Tongue (tissue), 2 donors: ENCODE results near the gene EPS8L3. TPM values are rescaled to one million over a fixed set of nuclear protein-coding genes. Genes with fewer than 3 reads are reported as not detected.
"Not testable (repeated sequence)": the region's sequence is repeated elsewhere in the genome, so short reads cannot be mapped to it uniquely, and the experiment has no call there.

Experiments used
- DNase-seq: peaks from one replicate; pipeline ENCODE4 v3.0.0-alpha.2; 2015
- total RNA-seq: library from RNA; depleted of rRNA; stranded (reverse); fragments of >200 nt; gene quantifications from one replicate; pipeline ENCODE4 v1.2.3, GENCODE V29; 2014

EPS8L3 gene
- total RNA-seq, 1 donor from 2014 or later = not detected

- DNase-seq = not testable (repeated sequence)
These were observed 54.8 kb downstream of the EPS8L3 start for GRCh38 chr1:109708949-109709348.

GRCh38 chr1:109705411-109705810 is 58.3 kb downstream of the EPS8L3 start:
- DNase-seq = no peak

GRCh38 chr1:109704173-109704572 is 59.5 kb downstream of the EPS8L3 start:
- no peak for DNase-seq

- not testable (repeated sequence) for DNase-seq
These were observed 60.8 kb downstream of the EPS8L3 start for GRCh38 chr1:109702940-109703339.

Other genes starting within 250 kb of the EPS8L3 start
- gene GPR61, start 224.1 kb downstream of the EPS8L3 start, total RNA-seq = 0.62 TPM
- gene GNAI3, start 215.3 kb downstream of the EPS8L3 start, total RNA-seq = 10.1 TPM
- gene GNAT2, start 144.3 kb downstream of the EPS8L3 start, total RNA-seq = 0.21 TPM
- gene AMPD2, start 144.1 kb downstream of the EPS8L3 start, total RNA-seq = 39.3 TPM
- gene GSTM4, start 107.8 kb downstream of the EPS8L3 start, total RNA-seq = 11.4 TPM
- gene GSTM2, start 95.9 kb downstream of the EPS8L3 start, total RNA-seq = 62.2 TPM
- gene GSTM1, start 76.1 kb downstream of the EPS8L3 start, total RNA-seq = not detected
- gene GSTM5, start 51.7 kb downstream of the EPS8L3 start, total RNA-seq = 4.4 TPM
- gene GSTM3, start 22.9 kb downstream of the EPS8L3 start, total RNA-seq = 48.0 TPM
- gene CSF1, start 146.9 kb upstream of the EPS8L3 start, total RNA-seq = 16.5 TPM
- 45.9 TPM for gene AHCYL1, start 220.8 kb upstream of the EPS8L3 start, total RNA-seq